Mesothelial cell of epicardium (in vitro differentiated cells): Measurements from ENCODE around the gene BCAR1. TPM values are rescaled to one million over a fixed set of nuclear protein-coding genes. Genes with fewer than 3 reads are reported as not detected.

Experiments used
- DNase-seq, 2 experiments: peaks; one replicate each; pipeline ENCODE4 v3.0.0; 2021; ENCODE audit warnings: low spot score in 2 of 2; ENCODE audit not compliant: unreplicated experiment in 2 of 2
- H3K27ac Mint-ChIP-seq: 2 replicates; pipeline ENCODE4 v1.8.0; 2021; ENCODE audit warnings: mixed read lengths
- H3K27me3 Mint-ChIP-seq: 2 replicates; pipeline ENCODE4 v1.8.0; 2021; ENCODE audit warnings: low read depth, mixed read lengths
- H3K36me3 Mint-ChIP-seq: 2 replicates; pipeline ENCODE4 v1.8.0; 2021; ENCODE audit warnings: mixed read lengths
- H3K4me1 Mint-ChIP-seq: 2 replicates; pipeline ENCODE4 v1.8.0; 2021; ENCODE audit warnings: mixed read lengths
- H3K4me3 Mint-ChIP-seq: 2 replicates; pipeline ENCODE4 v1.8.0; 2021; ENCODE audit warnings: mild to moderate bottlenecking, moderate library complexity, mixed read lengths
- H3K9me3 Mint-ChIP-seq: 2 replicates; pipeline ENCODE4 v1.8.0; 2021; ENCODE audit warnings: mixed read lengths
- total RNA-seq: library from RNA; stranded (reverse); gene quantifications from 3 replicates; pipeline ENCODE4 v1.2.1, GENCODE V29; 2021
- TF ChIP-seq, protein P1 (sequence below): fragments of 200-600 bp; sonication (generic); IDR thresholded peaks from one replicate; pipeline ENCODE4 v1.5.0; 2021; ENCODE audit warnings: antibody characterized with exemption; ENCODE audit not compliant: unreplicated experiment

Gene BCAR1
- total RNA-seq, 1 donor from 2014 or later, result 95.9 TPM

- H3K4me3 Mint-ChIP-seq, result no peak overlapping the region
- no peak overlapping the region for H3K27ac Mint-ChIP-seq
- TF ChIP-seq, protein P1, sequence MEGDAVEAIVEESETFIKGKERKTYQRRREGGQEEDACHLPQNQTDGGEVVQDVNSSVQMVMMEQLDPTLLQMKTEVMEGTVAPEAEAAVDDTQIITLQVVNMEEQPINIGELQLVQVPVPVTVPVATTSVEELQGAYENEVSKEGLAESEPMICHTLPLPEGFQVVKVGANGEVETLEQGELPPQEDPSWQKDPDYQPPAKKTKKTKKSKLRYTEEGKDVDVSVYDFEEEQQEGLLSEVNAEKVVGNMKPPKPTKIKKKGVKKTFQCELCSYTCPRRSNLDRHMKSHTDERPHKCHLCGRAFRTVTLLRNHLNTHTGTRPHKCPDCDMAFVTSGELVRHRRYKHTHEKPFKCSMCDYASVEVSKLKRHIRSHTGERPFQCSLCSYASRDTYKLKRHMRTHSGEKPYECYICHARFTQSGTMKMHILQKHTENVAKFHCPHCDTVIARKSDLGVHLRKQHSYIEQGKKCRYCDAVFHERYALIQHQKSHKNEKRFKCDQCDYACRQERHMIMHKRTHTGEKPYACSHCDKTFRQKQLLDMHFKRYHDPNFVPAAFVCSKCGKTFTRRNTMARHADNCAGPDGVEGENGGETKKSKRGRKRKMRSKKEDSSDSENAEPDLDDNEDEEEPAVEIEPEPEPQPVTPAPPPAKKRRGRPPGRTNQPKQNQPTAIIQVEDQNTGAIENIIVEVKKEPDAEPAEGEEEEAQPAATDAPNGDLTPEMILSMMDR, result no peak
- peaks cover 5% of the 10 kb centered on the region for H3K4me1 Mint-ChIP-seq
- DNase-seq, result no peak
- H3K36me3 Mint-ChIP-seq, result no peaks in the 10 kb centered on the region
- H3K9me3 Mint-ChIP-seq, result no peaks in the 10 kb centered on the region
- peaks cover 5% of the 10 kb centered on the region for H3K27me3 Mint-ChIP-seq
Measured at GRCh38 chr16:75196836-75197235, 54.6 kb downstream of the BCAR1 start.

DNA sequence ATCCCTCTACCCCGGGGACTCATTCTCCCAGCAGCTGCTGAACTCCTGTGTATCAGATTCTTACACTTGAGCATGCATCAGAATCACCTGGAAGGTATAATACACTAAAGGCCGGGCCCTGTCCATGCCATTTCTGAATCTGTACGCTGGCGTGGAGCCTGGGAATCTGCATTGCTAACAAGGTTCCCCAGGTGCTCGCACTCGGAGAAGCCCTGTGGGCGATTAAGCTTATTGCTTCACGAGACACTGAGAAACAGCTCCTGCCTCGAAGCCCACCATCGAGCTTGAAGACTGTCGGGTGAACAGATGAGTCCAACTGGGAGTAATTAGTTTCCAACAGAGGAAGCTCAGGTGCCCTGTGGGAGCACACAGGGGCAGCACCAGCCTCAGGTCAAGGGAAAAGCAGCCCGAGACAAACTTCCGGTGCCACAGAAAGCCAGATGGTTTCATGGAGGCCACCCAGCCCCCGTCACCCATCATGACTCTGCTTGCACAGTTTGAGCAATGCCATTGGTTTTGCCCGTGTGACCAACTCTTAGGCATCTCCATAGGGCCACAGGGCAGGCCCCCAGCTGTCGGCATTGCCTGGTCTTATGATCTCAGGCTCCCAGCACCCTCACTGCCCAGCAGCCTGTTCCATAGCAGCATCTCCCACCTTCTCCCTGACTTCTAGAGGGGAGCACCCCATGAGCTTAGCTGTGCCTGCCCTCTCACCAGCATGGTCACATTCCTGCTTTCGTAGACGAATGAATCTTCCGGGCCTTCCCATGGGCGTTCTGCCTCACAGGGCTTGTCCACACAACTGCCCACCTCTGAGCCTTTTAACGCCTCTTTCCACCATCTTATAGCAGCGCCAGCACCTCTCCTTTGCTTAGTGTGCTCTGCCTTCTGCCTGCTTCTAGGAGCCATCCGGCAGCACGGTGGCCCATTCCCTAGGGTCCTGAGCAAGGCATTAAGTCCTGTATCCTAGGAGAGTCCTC lies 55.3 kb downstream of the BCAR1 start:
- peak in 1 of 2 experiments; percentile 31 for DNase-seq
- Mint-ChIP-seq H3K4me3 (no peak overlapping the region), H3K27ac (no peak overlapping the region), H3K4me1 (peaks cover 5% of the 10 kb centered on the region), H3K9me3 (no peaks in the 10 kb centered on the region), H3K27me3 (peaks cover 5% of the 10 kb centered on the region), H3K36me3 (no peaks in the 10 kb centered on the region)
- TF ChIP-seq, protein P1, result no peak

GRCh38 chr16:75193730-75194444 lies 57.5 kb downstream of the BCAR1 start:
- Mint-ChIP-seq H3K27me3 (peaks cover 5% of the 10 kb centered on the region), H3K36me3 (no peaks in the 10 kb centered on the region), H3K4me1 (peaks cover 5% of the 10 kb centered on the region), H3K27ac (no peak overlapping the region), H3K4me3 (no peak overlapping the region), H3K9me3 (no peaks in the 10 kb centered on the region)
- DNase-seq, result no peak
- TF ChIP-seq, protein P1, result no peak

- TF ChIP-seq, protein P1, result no peak
- H3K36me3 Mint-ChIP-seq, result no peaks in the 10 kb centered on the region
- DNase-seq, result no peak
Measured at GRCh38 chr16:75193265-75193650, 58.2 kb downstream of the BCAR1 start.

DNA sequence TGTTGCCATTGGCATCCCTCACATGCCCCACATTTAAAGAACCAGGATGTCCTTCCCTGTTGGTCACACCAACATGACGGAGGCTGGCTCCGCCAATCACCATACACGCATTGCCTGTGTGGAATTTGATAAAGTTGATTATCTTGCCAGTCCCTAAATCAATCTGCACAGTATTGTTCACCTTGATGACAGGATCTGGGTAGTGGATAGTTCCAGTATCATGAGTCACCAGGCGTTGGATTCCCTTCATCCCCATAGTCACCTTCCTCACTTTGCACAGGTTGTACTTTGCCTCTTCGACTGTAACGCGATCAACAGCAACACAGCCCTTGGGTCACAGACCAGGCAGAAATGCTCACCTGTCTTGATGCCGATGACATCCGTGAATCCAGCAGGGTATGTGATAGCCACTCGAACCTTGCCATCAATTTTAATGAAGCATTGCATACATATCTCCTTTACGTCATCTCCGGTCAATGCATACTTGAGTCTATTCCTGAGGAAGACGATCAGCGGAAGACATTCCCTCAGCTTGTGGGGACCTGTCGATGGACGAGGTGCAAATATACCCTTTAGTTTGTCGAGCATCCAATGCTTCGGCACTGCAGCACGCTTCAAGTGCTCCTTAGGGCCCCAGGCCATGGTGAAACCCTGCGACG lies 58.7 kb downstream of the BCAR1 start:
- TF ChIP-seq, protein P1, result no peak
- no peak overlapping the region for H3K4me3 Mint-ChIP-seq
- no peak overlapping the region for H3K27ac Mint-ChIP-seq
- DNase-seq, result no peak
- peaks cover under 1% of the 10 kb centered on the region for H3K9me3 Mint-ChIP-seq
- peaks cover 3% of the 10 kb centered on the region for H3K27me3 Mint-ChIP-seq
- no peaks in the 10 kb centered on the region for H3K36me3 Mint-ChIP-seq
- no peaks in the 10 kb centered on the region for H3K4me1 Mint-ChIP-seq

More at GRCh38 chr16:75193265-75193650, 58.2 kb downstream of the BCAR1 start:
- Mint-ChIP-seq H3K9me3 (no peaks in the 10 kb centered on the region), H3K27me3 (peaks cover 5% of the 10 kb centered on the region), H3K4me3 (no peak overlapping the region), H3K27ac (no peak overlapping the region), H3K4me1 (peaks cover 3% of the 10 kb centered on the region)
